Suppressor macrophage treated with lipopolysaccharide for 4 hours (primary cell): Measurements from ENCODE around the gene CRY2.
"Not testable (repeated sequence)": the region's sequence is repeated elsewhere in the genome, so short reads cannot be mapped to it uniquely, and the experiment has no call there.

Source experiments
- DNase-seq: peaks from one replicate; pipeline ENCODE4 v3.0.0-alpha.2; 2020

CRY2 gene

GRCh38 chr11:45811571-45812290, 35.5 kb upstream of the CRY2 start:
- no peak for DNase-seq

GRCh38 chr11:45812581-45813548, 34.4 kb upstream of the CRY2 start:
- no peak for DNase-seq

- DNase-seq = no peak
These were observed 31.5 kb upstream of the CRY2 start for GRCh38 chr11:45815747-45816146.

- DNase-seq = no peak
These were observed 30.7 kb upstream of the CRY2 start for GRCh38 chr11:45816614-45817013.

- no peak for DNase-seq
These were observed 30.1 kb upstream of the CRY2 start for GRCh38 chr11:45817191-45817590.

- no peak for DNase-seq
These were observed 28.2 kb upstream of the CRY2 start for GRCh38 chr11:45818961-45819605.

GRCh38 chr11:45820211-45820857, 26.9 kb upstream of the CRY2 start:
- no peak for DNase-seq

- DNase-seq = not testable (repeated sequence)
These were observed 20.8 kb upstream of the CRY2 start for GRCh38 chr11:45826492-45826891.

- DNase-seq = no peak
These were observed 20.2 kb upstream of the CRY2 start for GRCh38 chr11:45827123-45827522.

- no peak for DNase-seq
These were observed 18.3 kb upstream of the CRY2 start for GRCh38 chr11:45828996-45829395.

GRCh38 chr11:45830596-45830995, 16.7 kb upstream of the CRY2 start:
- no peak for DNase-seq

GRCh38 chr11:45832811-45833441, 14.3 kb upstream of the CRY2 start:
- DNase-seq = no peak

- DNase-seq = no peak
These were observed 13.5 kb upstream of the CRY2 start for GRCh38 chr11:45833761-45834160.

- DNase-seq = no peak
These were observed 12.9 kb upstream of the CRY2 start for GRCh38 chr11:45834298-45834756.

- no peak for DNase-seq
These were observed 8.1 kb upstream of the CRY2 start for GRCh38 chr11:45839204-45839603.

- DNase-seq = not testable (repeated sequence)
These were observed 7.0 kb upstream of the CRY2 start for GRCh38 chr11:45840251-45840650.

GRCh38 chr11:45843158-45843924, 3.9 kb upstream of the CRY2 start:
- peak; percentile 93 for DNase-seq

- DNase-seq = peak; percentile 17
These were observed 2.3 kb upstream of the CRY2 start for GRCh38 chr11:45844822-45845578.

GRCh38 chr11:45846174-45846675, 1.1 kb upstream of the CRY2 start:
- DNase-seq = no peak

- peak; percentile 51 for DNase-seq
These were observed 639 bp downstream of the CRY2 start for GRCh38 chr11:45847911-45848316.
